Measurements from ENCODE around the gene CASD1.

Gene CASD1

GRCh38 chr7:94476251-94476840 is 33.3 kb upstream of the CASD1 start:
- Histone ChIP-seq H3K27ac (ENCODE audit: low read length) (no peak overlapping the region), H3K4me2 (ENCODE audit: low read length) (no peak overlapping the region), H3K27me3 (ENCODE audit: low read depth, low read length) (peaks cover 8% of the 10 kb centered on the region; the same call in 1 of the 2 replicates), H2AFZ (ENCODE audit: low read depth, low read length) (no peak overlapping the region), H3K36me3 (replicated peaks; ENCODE audit: low read depth, low read length) (no peaks in the 10 kb centered on the region), H3K9me3 (ENCODE audit: insufficient read depth, low read length) (no peaks in the 10 kb centered on the region), H3K9ac (ENCODE audit: low read length) (no peak overlapping the region), H3K79me2 (ENCODE audit: low read length) (no peaks in the 10 kb centered on the region), H4K20me1 (ENCODE audit: insufficient read depth, low read length) (no peaks in the 10 kb centered on the region), H3K4me3 (ENCODE audit: low read length) (no peak overlapping the region), H3K4me1 (ENCODE audit: low read length) (no peaks in the 10 kb centered on the region)
- TF ChIP-seq, protein P1, sequence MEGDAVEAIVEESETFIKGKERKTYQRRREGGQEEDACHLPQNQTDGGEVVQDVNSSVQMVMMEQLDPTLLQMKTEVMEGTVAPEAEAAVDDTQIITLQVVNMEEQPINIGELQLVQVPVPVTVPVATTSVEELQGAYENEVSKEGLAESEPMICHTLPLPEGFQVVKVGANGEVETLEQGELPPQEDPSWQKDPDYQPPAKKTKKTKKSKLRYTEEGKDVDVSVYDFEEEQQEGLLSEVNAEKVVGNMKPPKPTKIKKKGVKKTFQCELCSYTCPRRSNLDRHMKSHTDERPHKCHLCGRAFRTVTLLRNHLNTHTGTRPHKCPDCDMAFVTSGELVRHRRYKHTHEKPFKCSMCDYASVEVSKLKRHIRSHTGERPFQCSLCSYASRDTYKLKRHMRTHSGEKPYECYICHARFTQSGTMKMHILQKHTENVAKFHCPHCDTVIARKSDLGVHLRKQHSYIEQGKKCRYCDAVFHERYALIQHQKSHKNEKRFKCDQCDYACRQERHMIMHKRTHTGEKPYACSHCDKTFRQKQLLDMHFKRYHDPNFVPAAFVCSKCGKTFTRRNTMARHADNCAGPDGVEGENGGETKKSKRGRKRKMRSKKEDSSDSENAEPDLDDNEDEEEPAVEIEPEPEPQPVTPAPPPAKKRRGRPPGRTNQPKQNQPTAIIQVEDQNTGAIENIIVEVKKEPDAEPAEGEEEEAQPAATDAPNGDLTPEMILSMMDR (IDR thresholded peaks at IDR 0.05; ENCODE audit: low read depth, low read length): no peak
- TF ChIP-seq EZH2phosphoT487 (IDR thresholded peaks at IDR 0.05; ENCODE audit: low read depth): no peak

GRCh38 chr7:94477878-94478277 is 31.7 kb upstream of the CASD1 start:
- H3K4me3 ChIP-seq (ENCODE audit: low read length): no peak overlapping the region
- H3K4me1 ChIP-seq (ENCODE audit: low read length): no peaks in the 10 kb centered on the region
- peaks cover 8% of the 10 kb centered on the region; the same call in 1 of the 2 replicates for H3K27me3 ChIP-seq (ENCODE audit: low read depth, low read length)
- H3K9me3 ChIP-seq (ENCODE audit: insufficient read depth, low read length): no peaks in the 10 kb centered on the region
- no peak overlapping the region for H3K27ac ChIP-seq (ENCODE audit: low read length)
- no peak overlapping the region for H3K4me2 ChIP-seq (ENCODE audit: low read length)
- H3K9ac ChIP-seq (ENCODE audit: low read length): no peak overlapping the region
- H3K79me2 ChIP-seq (ENCODE audit: low read length): no peaks in the 10 kb centered on the region
- H3K36me3 ChIP-seq (replicated peaks; ENCODE audit: low read depth, low read length): no peaks in the 10 kb centered on the region
- TF ChIP-seq EZH2phosphoT487 (IDR thresholded peaks at IDR 0.05; ENCODE audit: low read depth): no peak
- TF ChIP-seq, protein P1 (IDR thresholded peaks at IDR 0.05; ENCODE audit: low read depth, low read length): no peak
- H2AFZ ChIP-seq (ENCODE audit: low read depth, low read length): no peak overlapping the region
- no peaks in the 10 kb centered on the region for H4K20me1 ChIP-seq (ENCODE audit: insufficient read depth, low read length)

GRCh38 chr7:94478648-94479214 is 30.9 kb upstream of the CASD1 start:
- H3K36me3 ChIP-seq (replicated peaks; ENCODE audit: low read depth, low read length): no peaks in the 10 kb centered on the region
- no peak overlapping the region for H3K27ac ChIP-seq (ENCODE audit: low read length)
- no peaks in the 10 kb centered on the region for H3K9me3 ChIP-seq (ENCODE audit: insufficient read depth, low read length)
- no peak overlapping the region for H3K4me2 ChIP-seq (ENCODE audit: low read length)
- H3K27me3 ChIP-seq (ENCODE audit: low read depth, low read length): peaks cover 8% of the 10 kb centered on the region; the same call in 1 of the 2 replicates
- H4K20me1 ChIP-seq (ENCODE audit: insufficient read depth, low read length): no peaks in the 10 kb centered on the region
- H3K9ac ChIP-seq (ENCODE audit: low read length): no peak overlapping the region
- no peak overlapping the region for H2AFZ ChIP-seq (ENCODE audit: low read depth, low read length)
- TF ChIP-seq, protein P1 (IDR thresholded peaks at IDR 0.05; ENCODE audit: low read depth, low read length): no peak
- no peak for TF ChIP-seq EZH2phosphoT487 (IDR thresholded peaks at IDR 0.05; ENCODE audit: low read depth)
- H3K79me2 ChIP-seq (ENCODE audit: low read length): no peaks in the 10 kb centered on the region
- H3K4me3 ChIP-seq (ENCODE audit: low read length): no peak overlapping the region
- H3K4me1 ChIP-seq (ENCODE audit: low read length): no peaks in the 10 kb centered on the region

DNA sequence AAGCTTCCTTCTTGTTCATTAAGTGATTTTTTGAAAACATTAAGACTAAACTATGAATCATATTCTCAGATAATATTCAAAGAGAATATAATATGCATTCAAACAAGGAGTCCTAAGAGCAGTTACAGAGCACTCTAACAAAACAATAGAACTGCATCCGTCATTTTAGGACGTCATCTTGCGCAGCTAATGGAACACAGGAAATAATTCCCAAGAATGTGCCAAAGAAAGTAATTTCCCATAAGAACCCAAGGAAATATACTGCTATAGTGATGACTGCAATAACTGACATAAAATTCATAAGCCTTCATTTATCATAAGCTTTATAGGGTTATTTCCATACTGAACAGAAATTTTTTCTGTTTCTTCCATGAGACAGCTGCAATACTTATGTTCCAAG is 28.3 kb upstream of the CASD1 start:
- H3K4me2 ChIP-seq (ENCODE audit: low read length): no peak overlapping the region
- H3K27me3 ChIP-seq (ENCODE audit: low read depth, low read length): peaks cover 2% of the 10 kb centered on the region; the same call in 1 of the 2 replicates
- TF ChIP-seq, protein P1 (IDR thresholded peaks at IDR 0.05; ENCODE audit: low read depth, low read length): no peak
- no peaks in the 10 kb centered on the region for H4K20me1 ChIP-seq (ENCODE audit: insufficient read depth, low read length)
- H3K36me3 ChIP-seq (replicated peaks; ENCODE audit: low read depth, low read length): no peaks in the 10 kb centered on the region
- H3K4me3 ChIP-seq (ENCODE audit: low read length): no peak overlapping the region
- no peak overlapping the region for H3K27ac ChIP-seq (ENCODE audit: low read length)
- H3K79me2 ChIP-seq (ENCODE audit: low read length): no peaks in the 10 kb centered on the region
- H2AFZ ChIP-seq (ENCODE audit: low read depth, low read length): no peak overlapping the region
- H3K9ac ChIP-seq (ENCODE audit: low read length): no peak overlapping the region
- H3K9me3 ChIP-seq (ENCODE audit: insufficient read depth, low read length): no peaks in the 10 kb centered on the region
- H3K4me1 ChIP-seq (ENCODE audit: low read length): peaks cover 3% of the 10 kb centered on the region; the same call in 1 of the 2 replicates

All from OCI-LY3 (cell line).